Measurements from ENCODE around the gene GLDN.
"Not testable (repeated sequence)": the region's sequence is repeated elsewhere in the genome, so short reads cannot be mapped to it uniquely, and the experiment has no call there.

The GLDN gene

DNA sequence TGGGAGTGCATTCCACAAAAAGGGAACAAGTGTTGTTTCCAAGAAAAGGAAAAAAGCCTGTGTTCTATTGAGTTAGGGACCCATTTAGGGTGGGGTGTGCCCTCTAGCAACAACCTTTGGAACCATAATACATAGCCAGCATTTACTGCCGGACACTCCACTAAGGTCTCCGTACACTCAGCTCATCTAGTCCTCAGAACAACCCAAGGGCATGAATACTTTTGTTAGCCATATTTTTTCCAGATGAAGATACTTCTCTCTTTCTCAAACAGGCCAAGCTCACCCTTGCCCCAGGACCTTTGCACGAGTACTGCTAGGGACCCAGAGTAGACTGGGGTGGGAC, 46.2 kb downstream of the GLDN start:
- DNase-seq (ENCODE audit: low read depth in 3 of 3) = no peak

DNA sequence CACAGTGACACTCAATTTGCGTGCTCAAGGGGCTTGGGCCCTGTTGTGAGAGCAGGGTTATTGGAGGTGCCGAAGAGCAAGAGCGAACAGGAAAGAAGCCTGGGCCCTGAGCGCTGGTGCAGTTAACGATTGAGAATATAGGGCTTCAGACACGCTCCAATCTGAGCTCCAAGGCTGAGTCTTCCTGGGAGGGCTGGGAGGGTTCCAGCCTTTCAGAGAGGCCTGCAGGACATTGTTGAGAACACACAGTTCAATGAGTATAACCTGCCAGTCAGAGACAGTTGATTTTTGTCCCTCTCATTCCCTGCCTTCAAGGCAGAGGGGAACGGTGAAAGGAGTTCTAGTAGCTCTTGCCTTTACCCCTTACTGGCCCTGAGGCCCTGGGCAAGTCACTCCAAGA, 47.3 kb downstream of the GLDN start:
- no peak for DNase-seq (ENCODE audit: low read depth in 3 of 3)

DNA sequence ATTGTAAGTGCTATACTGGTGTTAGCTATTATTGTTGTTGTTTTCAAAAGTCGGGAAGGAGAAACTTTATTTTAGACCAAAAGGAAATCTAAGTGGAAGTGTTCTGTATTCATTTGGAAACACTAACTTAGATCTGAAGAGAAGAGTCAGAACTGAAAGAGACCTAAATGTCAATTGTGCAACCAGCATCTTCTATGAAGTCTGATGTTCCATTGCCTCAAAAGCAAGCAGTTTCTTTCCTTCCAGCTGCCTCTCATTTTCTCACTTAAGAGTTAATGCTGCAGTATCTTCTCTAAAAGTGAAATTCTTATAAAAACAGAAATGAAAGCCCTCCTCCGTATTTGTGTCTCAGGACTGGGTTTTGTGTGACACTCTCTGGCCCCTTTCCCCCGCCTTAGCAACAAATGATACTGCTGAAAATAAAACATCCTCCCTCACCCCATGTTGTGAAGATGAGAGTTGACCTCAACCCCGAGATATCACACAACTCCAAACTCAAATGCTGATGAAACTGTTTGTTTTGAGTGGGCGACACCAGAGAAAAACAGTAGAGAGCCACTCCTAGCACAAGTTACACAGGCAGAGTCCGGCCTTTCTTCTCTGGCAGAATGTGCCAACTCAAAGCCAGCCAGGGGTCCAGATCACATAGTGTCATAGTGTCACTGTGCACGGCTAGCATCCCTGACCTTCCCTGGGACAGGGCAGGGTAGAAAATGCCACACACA, 48.9 kb downstream of the GLDN start:
- no peak for DNase-seq (ENCODE audit: low read depth in 3 of 3)

DNA sequence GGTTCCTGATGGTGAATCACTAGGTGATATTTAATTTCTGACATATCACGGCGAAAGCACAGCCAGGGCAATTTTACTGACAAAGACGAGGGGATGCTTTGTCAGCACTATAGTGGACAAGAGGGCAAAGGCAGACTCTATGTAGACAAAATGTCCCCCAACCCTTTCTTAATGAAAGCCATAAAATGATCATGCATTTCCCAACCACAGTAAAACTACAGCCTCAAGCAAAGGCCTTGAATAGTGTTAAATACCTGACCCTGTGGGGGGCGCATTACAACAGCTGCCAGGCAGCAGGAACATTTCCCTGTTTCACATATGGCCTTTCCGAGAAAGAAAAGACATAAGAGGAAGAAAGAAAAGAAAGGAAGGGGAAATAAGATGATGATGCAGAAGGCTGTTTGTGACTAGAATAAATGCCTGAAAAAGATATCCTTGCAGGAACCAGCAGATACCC, 49.5 kb downstream of the GLDN start:
- DNase-seq (ENCODE audit: low read depth in 3 of 3) = no peak

DNA sequence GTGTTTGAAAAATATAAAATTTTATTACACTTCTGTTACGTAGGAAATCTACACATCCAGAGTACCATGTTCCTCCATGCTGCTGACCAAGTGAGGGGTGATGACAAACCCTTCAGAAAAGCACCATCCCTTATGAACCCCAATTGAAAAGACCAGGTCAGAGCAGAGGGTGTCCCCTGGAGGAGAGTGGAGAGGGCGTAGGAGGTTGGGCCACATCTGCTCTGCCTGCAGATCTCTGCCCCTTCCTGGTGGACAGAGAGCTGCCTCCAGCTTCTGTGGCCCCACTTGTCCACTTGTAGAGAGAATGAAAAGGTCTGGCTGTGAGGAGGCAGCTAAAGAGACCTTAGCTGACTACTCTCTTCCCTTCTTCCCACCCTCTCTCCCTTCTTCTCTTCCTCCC, 55.5 kb downstream of the GLDN start:
- no peak for DNase-seq (ENCODE audit: low read depth in 3 of 3)

DNA sequence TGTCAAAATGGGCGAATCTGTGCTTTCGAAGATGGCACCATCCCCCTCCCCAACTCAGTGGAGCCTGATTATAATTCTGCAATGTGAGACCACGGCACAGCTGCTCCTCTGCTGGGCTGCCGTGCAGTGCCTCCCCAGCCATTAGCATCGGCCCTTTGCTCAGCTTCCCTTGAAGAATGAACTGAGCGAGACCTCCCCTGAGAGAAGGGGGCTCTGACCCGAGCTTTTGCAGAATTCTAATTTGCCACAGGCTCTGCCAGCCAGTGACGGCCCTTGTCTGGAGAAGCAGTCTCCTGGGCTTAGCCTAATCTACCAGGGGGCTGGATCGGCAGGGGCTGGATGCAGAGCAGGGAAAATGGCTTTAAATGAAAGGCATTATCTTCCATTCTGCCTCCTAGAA, 57.2 kb downstream of the GLDN start:
- no peak for DNase-seq (ENCODE audit: low read depth in 3 of 3)

DNA sequence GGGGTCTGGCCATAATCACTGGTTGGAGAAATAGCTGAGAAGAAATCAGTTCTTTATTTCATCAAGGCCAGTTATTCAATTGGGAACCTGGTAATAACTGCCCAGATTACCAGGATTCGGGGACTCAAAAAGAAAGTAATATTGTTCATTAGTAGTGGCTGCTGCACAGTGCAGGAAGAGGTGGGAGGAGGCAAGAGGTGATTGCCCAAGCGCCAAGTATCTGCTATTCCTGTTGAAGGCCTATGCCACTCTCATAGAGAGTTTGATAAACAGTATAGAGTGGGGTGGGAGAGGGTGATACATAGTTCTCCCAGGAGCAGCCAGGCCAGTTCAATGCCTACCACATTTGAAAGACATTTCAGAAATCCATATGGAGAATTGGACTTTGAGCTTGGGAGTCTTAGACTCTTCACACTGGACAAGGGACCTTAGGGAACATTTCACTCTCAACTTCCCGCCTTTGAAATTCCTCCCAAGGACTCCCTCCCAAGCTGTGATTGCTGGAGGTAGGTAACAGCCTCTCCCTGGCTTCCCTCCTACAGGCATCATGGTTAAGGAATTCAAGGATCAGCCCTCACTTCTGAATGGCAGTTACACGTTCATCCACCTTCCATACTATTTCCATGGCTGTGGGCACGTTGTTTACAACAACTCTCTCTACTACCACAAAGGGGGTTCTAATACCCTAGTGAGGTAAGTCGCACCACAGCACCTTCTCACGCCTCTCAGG, 59.8 kb downstream of the GLDN start:
- DNase-seq (ENCODE audit: low read depth in 3 of 3) = no peak

DNA sequence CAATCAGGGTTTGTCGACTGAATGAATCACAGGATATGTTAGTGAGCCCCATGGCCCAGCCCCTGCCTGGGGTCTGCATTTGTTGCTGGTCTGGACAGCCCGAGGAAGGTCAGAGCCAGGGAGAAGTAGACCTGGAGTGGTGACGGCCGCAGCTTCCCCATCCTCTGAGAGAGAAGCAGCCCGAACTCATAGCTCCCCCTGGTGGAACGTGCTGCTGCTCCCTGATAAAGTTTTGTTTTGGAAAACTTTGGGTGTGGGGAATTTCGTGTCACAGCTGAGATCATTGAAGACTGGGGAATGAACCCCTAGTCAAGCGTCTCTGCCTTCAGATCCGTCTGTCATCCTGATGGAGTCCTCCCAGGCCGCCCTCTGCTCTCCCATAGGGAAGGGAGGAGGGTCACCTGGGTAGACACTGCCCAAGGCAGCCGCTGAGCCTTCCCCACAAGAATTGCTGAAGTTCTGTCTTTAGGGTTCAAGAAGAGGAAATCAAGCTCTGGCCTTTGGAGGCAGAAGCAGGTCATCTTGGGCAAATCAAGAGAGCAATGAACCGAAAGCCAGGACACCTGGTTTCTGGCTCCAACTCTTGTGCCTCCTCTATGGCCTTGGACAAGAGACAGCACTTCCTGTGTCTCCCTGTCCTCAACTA, 60.5 kb downstream of the GLDN start:
- DNase-seq (ENCODE audit: low read depth in 3 of 3) = no peak

DNA sequence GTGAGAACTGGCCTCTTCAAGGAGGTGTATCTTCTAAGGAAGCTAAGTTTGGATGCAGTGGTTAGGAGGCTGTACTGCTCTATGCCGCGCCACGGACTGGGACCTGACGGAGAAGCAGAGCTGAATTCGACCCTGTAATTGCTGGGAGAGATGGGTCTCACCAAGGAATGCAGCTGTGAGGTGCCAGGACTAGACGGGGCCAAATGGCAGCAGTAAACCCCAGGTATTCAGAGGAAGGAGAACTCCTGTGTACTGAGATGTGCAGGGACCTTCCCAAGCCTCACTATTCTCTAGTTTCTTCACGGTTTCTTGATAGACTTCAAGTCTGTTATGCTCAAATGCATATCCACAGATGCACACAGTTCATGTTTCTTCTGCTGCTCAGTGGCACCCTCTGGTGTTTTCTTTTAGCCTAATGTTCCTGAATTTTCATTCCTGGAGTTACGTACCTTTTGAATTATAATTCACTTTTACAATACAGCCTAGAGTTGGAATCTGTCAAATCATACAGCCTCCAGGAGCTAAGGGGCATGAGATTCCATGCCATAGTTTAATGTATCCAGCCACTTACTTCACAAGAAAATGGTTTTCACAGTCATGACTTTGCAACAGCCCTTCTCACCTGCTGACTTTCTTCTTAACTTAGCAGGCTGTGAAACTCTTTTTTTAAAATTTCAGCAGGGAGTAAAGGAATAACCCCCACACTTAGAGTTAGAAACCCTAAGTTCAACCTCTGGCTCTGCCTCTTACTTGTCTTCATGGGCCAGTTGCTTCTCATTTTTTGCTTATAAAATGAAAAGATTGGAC, 61.8 kb downstream of the GLDN start:
- no peak for DNase-seq (ENCODE audit: low read depth in 3 of 3)

DNA sequence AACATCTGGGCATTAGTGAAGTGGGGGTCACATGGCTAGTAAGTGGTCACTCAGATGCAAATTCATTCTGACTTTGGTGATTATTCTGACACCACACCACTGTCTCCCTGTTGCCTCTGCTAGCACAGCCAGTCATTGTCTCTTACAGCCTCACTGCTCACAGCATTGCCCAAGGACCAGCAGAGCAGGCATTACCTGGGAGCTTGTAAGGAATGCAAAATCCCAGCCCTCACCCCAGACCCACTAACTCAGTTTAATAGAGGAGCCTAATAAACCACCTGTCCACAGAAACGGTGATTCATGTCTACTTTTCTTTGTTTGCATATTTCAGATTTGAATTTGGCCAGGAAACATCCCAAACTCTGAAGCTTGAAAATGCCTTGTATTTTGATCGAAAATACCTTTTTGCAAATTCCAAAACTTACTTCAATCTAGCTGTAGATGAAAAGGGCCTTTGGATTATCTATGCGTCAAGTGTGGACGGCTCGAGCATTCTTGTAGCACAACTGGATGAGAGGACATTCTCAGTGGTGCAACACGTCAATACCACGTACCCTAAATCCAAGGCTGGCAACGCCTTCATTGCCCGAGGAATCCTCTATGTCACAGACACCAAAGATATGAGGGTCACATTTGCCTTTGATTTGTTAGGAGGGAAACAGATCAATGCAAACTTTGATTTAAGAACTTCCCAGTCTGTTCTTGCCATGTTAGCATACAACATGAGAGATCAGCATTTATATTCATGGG, 62.7 kb downstream of the GLDN start:
- no peak for DNase-seq (ENCODE audit: low read depth in 3 of 3)

DNA sequence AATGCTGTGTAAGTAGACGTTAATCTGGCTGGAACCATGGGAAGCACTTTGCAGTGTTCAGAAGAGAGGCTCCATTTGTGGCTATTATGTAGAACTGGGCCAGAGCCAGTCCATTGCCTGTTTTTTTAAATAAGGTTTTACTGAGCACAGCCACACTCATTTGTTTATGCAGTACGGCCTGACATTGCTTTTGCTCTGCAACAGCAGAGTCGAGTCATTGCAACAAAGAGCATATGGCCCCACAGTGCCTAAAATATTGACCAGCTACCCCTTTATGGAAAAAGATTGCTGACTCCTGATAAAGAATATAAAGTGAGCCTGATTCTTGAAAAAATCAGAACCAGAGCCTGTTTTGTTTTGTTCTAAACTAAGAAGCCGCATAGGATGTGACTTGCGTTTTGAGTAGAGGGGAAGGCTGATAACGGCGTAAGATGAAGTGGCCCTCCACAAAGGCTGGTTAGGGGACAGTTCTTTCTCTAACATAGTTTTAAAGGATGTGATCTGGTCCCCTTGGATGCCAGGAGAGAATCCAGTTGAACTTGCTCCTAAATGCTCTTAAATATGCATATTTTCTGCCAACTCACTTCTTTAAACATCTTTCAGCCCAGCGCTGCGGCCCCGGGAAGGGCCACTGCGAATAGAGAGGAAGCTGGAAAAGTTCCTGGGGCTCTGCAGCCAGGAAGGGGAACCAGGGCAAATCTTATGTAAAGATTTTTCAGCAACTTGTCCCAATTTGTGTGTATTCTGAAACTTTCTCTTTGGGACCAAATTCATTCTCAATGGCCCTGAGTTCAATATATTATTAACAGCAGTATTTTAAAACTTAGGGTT, 64.5 kb downstream of the GLDN start:
- DNase-seq (ENCODE audit: low read depth in 3 of 3) = no peak

DNA sequence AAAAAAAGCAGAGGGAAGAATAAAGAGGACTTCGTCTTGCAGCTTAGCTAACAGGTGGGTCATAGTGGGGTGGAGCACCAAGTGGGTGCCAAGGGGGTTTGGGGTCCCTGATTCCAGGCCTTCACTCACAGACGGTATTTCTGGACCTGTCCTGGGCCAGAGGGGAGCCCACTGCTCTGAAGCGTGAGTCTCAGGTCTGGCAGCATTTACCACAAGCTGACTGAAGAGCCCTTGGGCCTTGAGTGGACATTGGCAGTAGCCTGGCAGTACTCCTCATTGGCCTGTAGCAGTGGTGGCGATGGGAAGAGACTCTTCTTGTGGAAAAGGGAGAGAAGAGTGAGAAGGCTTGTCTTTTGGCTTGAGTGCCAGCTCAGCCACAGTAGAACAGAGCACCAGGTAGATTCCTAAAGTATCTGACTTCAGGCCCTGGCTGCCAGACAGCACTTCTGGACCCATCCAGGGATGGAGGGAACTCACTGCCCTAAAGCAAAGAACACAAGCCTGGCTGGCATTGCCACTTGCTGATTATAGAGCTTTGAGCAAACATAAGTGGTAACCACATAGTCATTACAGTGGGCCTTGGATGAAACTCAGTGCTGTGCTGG, 72.9 kb downstream of the GLDN start:
- no peak for DNase-seq (ENCODE audit: low read depth in 3 of 3)

DNA sequence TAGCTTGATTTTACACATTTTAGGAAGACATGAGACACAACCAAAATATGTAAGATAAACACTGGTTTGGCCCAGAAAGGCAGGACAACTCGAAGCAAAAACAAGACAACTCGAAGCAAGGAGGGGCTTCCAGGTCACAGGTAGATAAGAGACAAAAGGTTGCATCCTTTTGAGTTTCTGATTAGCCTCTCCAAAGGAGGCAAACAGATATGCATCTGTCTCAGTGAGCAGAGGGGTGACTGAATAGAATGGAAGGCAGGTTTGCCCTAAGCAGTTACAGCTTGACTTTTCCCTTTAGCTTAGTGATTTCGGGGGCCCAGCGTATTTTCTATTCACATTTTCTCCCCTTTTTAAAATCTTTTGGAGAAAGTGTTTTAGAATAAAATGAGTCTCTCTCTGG, 74.7 kb downstream of the GLDN start:
- DNase-seq (ENCODE audit: low read depth in 3 of 3) = no peak

DNA sequence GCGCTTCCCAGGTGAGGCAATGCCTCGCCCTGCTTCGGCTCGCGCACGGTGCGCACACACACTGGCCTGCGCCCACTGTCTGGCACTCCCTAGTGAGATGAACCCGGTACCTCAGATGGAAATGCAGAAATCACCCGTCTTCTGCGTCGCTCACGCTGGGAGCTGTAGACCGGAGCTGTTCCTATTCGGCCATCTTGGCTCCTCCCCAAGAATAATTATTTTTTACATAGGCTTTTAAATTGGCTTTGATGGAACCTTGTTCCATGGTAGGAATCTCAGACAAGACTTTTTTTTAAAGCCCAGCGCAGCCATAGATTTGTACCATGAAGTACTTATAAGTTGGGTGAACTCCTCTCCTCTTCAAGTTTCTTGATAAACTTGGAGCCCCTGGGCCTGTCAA, 81.6 kb downstream of the GLDN start:
- DNase-seq (ENCODE audit: low read depth in 3 of 3) = not testable (repeated sequence)

DNA sequence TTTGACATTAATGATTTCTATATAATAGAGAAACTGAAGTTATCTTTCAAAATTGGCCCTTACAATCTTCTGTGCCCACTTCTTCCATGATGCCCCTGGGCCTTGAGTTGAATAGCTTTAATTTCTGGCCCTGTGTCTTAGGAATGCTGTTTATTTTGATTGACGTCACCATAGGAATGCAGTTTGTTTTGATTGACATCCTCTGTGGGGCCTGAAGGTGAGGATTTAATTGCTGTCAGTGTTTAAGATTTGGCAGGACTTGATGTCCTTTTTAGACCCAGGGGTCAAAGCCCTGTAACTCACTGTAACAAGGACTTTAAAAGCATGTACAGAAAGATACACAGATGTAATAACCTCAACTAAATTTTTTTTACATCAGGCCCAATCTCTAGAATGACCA, 83.3 kb downstream of the GLDN start:
- DNase-seq (ENCODE audit: low read depth in 3 of 3) = no peak

DNA sequence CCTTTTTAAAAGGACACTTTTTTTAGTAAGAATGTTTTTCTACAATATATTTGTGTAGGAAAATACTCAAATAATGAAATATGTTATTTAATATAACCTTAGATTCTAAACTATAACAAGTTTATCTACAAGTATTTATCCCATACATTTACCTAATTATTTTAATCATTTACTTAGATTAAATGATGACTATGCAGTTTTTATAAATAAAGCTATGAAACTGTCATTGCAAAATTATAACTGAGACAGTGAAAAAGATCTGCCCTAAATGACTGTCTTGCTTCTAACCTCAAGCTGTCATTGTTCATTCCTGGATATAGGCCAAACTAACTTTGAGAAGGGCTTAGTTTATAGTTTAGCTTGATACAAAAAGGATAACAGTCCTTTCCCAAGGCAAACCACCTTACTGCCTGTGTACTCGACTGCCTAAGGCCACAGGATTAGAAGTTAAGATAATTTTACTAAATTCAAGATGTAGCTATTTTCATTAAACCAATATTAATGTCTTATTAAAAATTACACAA, 84.1 kb downstream of the GLDN start:
- DNase-seq (ENCODE audit: low read depth in 3 of 3) = no peak

DNA sequence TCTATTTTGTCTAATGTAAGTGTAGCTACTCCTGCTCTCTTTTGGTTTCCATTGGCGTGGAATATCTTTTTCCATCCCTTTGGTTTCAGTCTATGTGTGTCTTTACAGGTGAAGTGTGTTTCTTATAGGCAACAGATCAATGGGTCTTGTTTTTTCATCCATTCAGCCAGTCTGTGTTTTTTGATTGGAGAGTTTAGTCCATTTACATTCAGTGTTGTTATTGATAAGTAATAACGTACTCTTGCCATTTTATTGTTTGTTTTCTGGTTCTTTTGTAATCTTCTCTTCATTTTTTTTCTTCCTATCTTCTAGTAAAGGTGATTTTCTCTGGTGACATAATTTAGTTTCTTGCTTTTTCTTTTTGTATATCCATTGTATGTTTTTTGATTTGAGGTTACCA, 97.1 kb downstream of the GLDN start:
- no peak for DNase-seq (ENCODE audit: low read depth in 3 of 3)

DNA sequence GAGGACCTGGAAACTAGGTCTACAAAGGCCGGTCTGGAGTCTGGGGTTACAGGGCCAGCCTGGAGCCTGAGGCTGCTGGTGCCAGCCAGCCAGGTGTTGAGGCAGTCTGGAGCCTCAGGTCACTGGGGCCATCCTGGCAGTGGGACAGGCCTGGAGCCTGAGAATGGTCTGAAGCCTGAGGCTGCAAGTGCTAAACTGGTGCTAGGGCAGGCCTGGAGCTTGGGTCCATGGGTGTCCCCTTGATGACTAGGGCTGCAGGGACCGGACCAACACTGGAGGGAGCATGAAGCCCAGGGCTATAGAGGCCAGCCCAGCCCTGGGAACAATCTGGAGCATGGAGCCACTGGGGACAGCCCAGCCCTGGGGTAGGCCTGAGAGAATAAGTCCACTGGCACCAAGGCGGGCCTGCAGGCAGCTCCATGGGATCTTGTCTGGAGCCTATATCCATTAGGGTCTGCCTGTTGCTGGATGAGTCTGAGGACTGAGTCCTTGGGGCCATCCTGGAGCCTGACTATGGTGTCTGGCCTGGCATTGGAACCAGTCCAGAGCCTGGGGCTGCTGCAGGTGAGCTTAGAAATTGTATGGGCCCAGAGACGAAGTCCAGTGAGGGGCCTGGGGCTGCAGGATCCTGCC, 101.9 kb downstream of the GLDN start:
- no peak for DNase-seq (ENCODE audit: low read depth in 3 of 3)

DNA sequence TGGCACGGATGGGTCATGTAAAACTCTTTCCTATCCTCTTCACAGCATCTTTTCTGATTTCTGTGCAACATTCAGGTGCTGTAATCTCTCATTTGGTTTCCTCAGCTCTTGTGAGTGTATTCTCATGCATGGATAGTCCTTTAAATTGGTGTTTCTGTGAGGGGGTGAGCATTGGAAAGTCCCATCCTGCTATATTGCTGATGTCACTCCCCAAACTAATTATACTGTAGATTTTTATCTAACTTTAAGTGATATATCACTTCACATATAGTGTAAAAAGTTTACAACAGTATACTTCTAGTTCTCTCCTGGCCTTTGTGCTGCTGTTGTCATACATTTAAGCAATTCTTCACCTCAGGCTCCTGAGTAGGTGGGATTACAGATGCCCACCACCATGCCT, 102.7 kb downstream of the GLDN start:
- no peak for DNase-seq (ENCODE audit: low read depth in 3 of 3)

DNA sequence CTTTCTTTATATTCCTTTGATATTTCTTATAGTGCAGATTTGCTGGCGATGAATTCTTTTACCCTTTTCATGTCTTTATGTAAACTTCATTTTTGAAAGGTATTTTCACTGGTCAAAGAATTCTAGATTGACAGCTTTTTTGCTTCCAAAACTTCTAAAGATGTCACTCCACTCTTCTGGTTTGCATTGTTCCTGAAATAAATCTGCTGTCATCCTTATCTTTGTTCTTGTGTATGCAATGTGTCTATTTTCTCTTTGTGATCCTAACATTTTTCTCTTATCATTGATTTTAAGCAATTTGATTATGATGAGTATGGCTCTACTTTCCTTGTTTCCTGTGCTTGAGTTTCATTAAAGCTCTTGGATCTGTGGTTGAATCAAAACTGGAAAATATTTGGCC, 103.4 kb downstream of the GLDN start:
- no peak for DNase-seq (ENCODE audit: low read depth in 3 of 3)

Data from stimulated activated CD4-positive, alpha-beta T cell treated with anti-CD3 and anti-CD28 coated beads, TNF-alpha, amount 100 ng/mL, for 48 hours (primary cell).